Transverse colon (tissue), 4 donors: ENCODE measurements around the gene OLFM3. TPM values are rescaled to one million over a fixed set of nuclear protein-coding genes. Genes with fewer than 3 reads are reported as not detected.

Experiments
- DNase-seq: peaks from one replicate; pipeline ENCODE4 v3.0.0-alpha.2; 2019
- H3K27ac ChIP-seq, 4 donors: fragments of 200-600 bp; sonication (generic); 2 replicates each; pipeline ENCODE4 v1.5.1; 2016 to 2018; ENCODE audit warnings: inconsistent platforms in 4 of 4
- H3K27me3 ChIP-seq: fragments of 200-600 bp; sonication (generic); 2 replicates; pipeline ENCODE4 v1.5.1; 2017; ENCODE audit warnings: inconsistent platforms
- H3K36me3 ChIP-seq, 4 donors: fragments of 200-600 bp; sonication (generic); 2 replicates each; pipeline ENCODE4 v1.5.1; 2017 to 2019; ENCODE audit warnings: inconsistent platforms in 4 of 4
- H3K4me1 ChIP-seq, 4 donors: fragments of 200-600 bp; sonication (generic); 2 replicates each; pipeline ENCODE4 v1.5.1; 2017 to 2020; ENCODE audit warnings: inconsistent platforms in 4 of 4
- H3K4me3 ChIP-seq, 4 donors: fragments of 200-600 bp; sonication (generic); 1 replicate in 1 of 4; 2 replicates in 3 of 4; pipeline versions ENCODE4 v1.5.1 to v1.6.1; 2017 to 2019; ENCODE audit warnings: inconsistent platforms in 4 of 4
- H3K9me3 ChIP-seq, 2 donors: fragments of 200-600 bp; sonication (generic); 2 replicates each; pipeline ENCODE4 v1.5.1; 2017 to 2019; ENCODE audit warnings: inconsistent platforms in 2 of 2
- EP300 ChIP-seq: sonication (generic); formaldehyde crosslinking; IDR thresholded peaks from one replicate; pipeline ENCODE4 v1.6.1; 2017; ENCODE audit warnings: antibody characterized with exemption, low read depth
- POLR2A ChIP-seq: fragments of 450-650 bp; IDR thresholded peaks from one replicate; pipeline ENCODE4 v1.6.1; 2016; ENCODE audit warnings: antibody characterized with exemption, mild to moderate bottlenecking, moderate library complexity
- POLR2AphosphoS5 ChIP-seq, 3 donors: sonication (generic); formaldehyde crosslinking; IDR thresholded peaks; one replicate each; pipeline ENCODE4 v1.6.1; 2016; ENCODE audit warnings: antibody characterized with exemption in 3 of 3
- WGBS, 2 donors: methylation state at CpG; one replicate each; pipeline ENCODE4 v1.1.5; 2018; ENCODE audit warnings: low coverage in 1 of 2; 5-methylcytosine and 5-hydroxymethylcytosine counted together
- in situ Hi-C, 4 donors: fragments of 200-750 bp; cut with MboI; loops; one replicate each; pipeline versions ENCODE4 v1.15.0 to v1.15.1; 2017; ENCODE audit warnings: low sequenced_read_pairs in 3 of 4, low pct_ligation_motif_present in 1 of 4, low pct_unique_long_range_greater_than_20kb in 1 of 4
- intact Hi-C: fragments of 100-400 bp; cut with DNase I; formaldehyde crosslinking; loops from one replicate; pipeline ENCODE4 v1.15.1; 2023; ENCODE audit warnings: low total_unique reads
- total RNA-seq, 4 donors: library from RNA; depleted of rRNA; stranded (reverse); fragments of >200 nt; gene quantifications; one replicate each; pipeline ENCODE4 v1.1.0, GENCODE V29; 2016
- TF ChIP-seq, protein P1 (sequence below), 5 experiments: fragments of 200-600 bp in 3 of 5; fragments of 450-650 bp in 2 of 5; sonication (generic) in 3 of 5; IDR thresholded peaks; 1 replicate in 2 of 5; 2 replicates in 3 of 5; pipeline ENCODE4 v1.5.1; 2016 to 2017; ENCODE audit warnings: antibody characterized with exemption in 5 of 5, inconsistent platforms in 3 of 5, mild to moderate bottlenecking in 2 of 5, moderate library complexity in 1 of 5

Gene OLFM3
- total RNA-seq, 4 donors from 2014 or later, result 0.55 TPM; not detected in 3

DNA sequence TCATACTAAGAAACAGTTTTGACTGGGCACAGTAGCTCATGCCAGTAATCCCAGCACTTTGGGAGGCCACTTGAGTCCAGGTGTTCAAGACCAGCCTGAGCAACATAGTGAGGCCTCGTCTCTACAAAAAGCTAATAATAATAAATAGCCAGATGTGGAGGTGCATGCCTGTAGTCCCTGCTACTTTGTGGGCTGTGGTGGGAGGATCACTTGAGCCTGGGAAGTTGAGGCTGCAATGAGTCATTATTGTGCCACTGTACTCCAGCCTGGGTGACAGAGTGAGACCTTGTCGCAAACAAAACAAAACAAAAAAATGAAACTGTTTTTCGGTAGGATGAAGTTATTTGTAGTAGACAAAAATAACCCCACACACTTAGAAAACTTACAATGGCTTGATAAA is 19.0 kb upstream of the OLFM3 start:
- in situ Hi-C loops, result no loop called here
- no peak for DNase-seq
- Histone ChIP-seq H3K9me3 (no peaks in the 10 kb centered on the region), H3K36me3 (no peaks in the 10 kb centered on the region), H3K4me1 (no peaks in the 10 kb centered on the region), H3K4me3 (no peak overlapping the region), H3K27ac (no peak overlapping the region), H3K27me3 (no peaks in the 10 kb centered on the region)
- 84 to 94% methylated on average over 2 to 3 of the region's 3 CpGs for WGBS, 2 donors
- TF ChIP-seq POLR2AphosphoS5 (IDR thresholded peaks at IDR 0.05) (no peak), POLR2A (no peak), EP300 (no peak)
- TF ChIP-seq, protein P1, sequence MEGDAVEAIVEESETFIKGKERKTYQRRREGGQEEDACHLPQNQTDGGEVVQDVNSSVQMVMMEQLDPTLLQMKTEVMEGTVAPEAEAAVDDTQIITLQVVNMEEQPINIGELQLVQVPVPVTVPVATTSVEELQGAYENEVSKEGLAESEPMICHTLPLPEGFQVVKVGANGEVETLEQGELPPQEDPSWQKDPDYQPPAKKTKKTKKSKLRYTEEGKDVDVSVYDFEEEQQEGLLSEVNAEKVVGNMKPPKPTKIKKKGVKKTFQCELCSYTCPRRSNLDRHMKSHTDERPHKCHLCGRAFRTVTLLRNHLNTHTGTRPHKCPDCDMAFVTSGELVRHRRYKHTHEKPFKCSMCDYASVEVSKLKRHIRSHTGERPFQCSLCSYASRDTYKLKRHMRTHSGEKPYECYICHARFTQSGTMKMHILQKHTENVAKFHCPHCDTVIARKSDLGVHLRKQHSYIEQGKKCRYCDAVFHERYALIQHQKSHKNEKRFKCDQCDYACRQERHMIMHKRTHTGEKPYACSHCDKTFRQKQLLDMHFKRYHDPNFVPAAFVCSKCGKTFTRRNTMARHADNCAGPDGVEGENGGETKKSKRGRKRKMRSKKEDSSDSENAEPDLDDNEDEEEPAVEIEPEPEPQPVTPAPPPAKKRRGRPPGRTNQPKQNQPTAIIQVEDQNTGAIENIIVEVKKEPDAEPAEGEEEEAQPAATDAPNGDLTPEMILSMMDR (IDR thresholded peaks at IDR 0.05), result no peak
- intact Hi-C loops, result no loop called here

DNA sequence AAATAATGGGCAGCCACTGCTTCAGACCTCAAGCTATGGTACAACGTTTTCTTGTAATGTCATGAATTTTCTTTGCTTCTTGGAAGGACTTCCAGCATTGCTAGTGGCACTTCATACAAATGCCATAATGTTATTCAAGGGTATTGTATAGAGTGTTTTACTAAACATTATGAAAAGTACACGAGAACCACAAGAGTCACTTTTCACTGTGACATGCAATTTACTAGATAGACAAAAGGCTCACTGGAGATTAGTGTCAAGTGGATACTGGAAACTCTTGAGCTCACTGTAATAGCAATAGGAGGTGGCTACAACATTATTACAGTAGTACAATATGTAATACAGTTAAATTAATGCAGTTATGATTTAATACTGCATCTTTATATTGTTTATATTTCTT is 5.3 kb upstream of the OLFM3 start:
- in situ Hi-C loops, result no loop called here
- 72 to 74% methylated on average over 2 of the region's 2 CpGs for WGBS, 2 donors
- DNase-seq, result no peak
- H3K27ac ChIP-seq, result no peak overlapping the region
- peaks cover 8% of the 10 kb centered on the region for H3K27me3 ChIP-seq
- intact Hi-C loops, result no loop called here
- H3K36me3 ChIP-seq, result no peaks in the 10 kb centered on the region
- H3K4me1 ChIP-seq, result no peaks in the 10 kb centered on the region
- H3K4me3 ChIP-seq, result no peak overlapping the region
- no peaks in the 10 kb centered on the region for H3K9me3 ChIP-seq
- TF ChIP-seq POLR2AphosphoS5 (IDR thresholded peaks at IDR 0.05) (no peak), POLR2A (no peak), EP300 (no peak)
- TF ChIP-seq, protein P1 (IDR thresholded peaks at IDR 0.05), result no peak

DNA sequence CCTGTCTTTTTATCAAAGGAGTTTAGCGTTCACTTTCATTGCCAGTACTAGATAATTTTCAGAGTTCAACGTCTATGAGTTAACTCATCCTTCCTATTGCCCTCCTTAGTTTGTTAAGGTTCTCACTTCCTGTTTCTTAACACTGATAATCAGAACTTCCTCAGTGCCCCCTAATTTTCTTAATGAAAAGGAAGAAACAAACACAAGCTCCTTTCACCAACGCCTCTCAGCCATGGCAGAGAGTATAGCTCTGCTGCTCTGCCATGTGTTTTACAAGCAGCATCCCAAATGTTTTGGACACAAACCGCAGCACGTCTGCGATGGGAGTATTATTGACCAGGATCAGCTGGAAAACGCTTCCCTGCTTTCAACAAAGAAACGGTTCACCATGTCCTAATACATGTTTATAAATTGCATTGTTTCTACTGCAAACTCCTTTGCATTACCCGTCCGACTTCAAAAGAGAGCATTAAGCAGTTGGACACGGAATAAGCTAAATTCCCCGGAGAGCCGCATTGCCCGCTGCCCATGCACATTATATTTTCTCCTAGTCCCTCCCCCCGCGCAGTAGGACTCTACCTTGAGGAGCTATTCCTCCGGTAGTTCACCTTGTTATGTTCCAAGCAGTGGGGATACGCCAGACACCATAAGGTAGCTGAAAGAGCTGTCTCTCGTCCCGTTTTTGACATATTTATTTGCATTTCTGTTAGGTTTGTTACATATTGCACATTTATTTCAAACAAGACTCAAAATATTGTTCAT is 561 bp downstream of the OLFM3 start:
- in situ Hi-C loops, result loop anchor here in 2 of 4 donors (10.0 to 25.0 kb wide), 2 partner anchors 189 to 191 kb away; no protein-coding TSS in a partner anchor
- Histone ChIP-seq H3K9me3 (no peaks in the 10 kb centered on the region), H3K4me1 (peaks cover 0 to 4% (median 0%) of the 10 kb centered on the region in 4 donors), H3K27me3 (peaks cover 38% of the 10 kb centered on the region), H3K27ac (no peak overlapping the region), H3K4me3 (no peak overlapping the region), H3K36me3 (no peaks in the 10 kb centered on the region)
- DNase-seq, result no peak
- TF ChIP-seq POLR2AphosphoS5 (IDR thresholded peaks at IDR 0.05), result no peak
- TF ChIP-seq EP300, result no peak
- TF ChIP-seq, protein P1 (IDR thresholded peaks at IDR 0.05), result no peak
- TF ChIP-seq POLR2A, result no peak
- 9 to 20% methylated on average over 9 to 20 of the region's 20 CpGs for WGBS, 2 donors
- intact Hi-C loops, result no loop called here

- H3K27ac ChIP-seq, result no peak overlapping the region
- TF ChIP-seq EP300, result no peak
- TF ChIP-seq, protein P1 (IDR thresholded peaks at IDR 0.05), result peak in 3 of 5 experiments; percentile 10 to 32 (median 11)
- WGBS, 2 donors, result 31 to 37% methylated on average over 3 of the region's 3 CpGs
- H3K4me1 ChIP-seq, result peaks cover 0 to 4% (median 0%) of the 10 kb centered on the region in 4 donors
- no peak overlapping the region for H3K4me3 ChIP-seq
- no peak for DNase-seq
- peaks cover 38% of the 10 kb centered on the region for H3K27me3 ChIP-seq
- no peaks in the 10 kb centered on the region for H3K36me3 ChIP-seq
- in situ Hi-C loops (loop anchor here in 2 of 4 donors (10.0 to 25.0 kb wide), 2 partner anchors 191 to 194 kb away; no protein-coding TSS in a partner anchor), intact Hi-C loops (no loop called here)
- no peaks in the 10 kb centered on the region for H3K9me3 ChIP-seq
Measured at GRCh38 chr1:101993710-101994109, 3.0 kb downstream of the OLFM3 start.
